H9 (cell line): ENCODE measurements around the gene FBXL16. TPM values are rescaled to one million over a fixed set of nuclear protein-coding genes. Genes with fewer than 3 reads are reported as not detected.

ENCODE experiments used
- DNase-seq: peaks from one replicate; pipeline ENCODE4 v3.0.0-alpha.2; 2017
- H2AFZ ChIP-seq: one replicate; pipeline ENCODE4 v1.6.1; 2013; ENCODE audit warnings: mild to moderate bottlenecking, low read length, control low read depth, moderate library complexity
- H2AK5ac ChIP-seq: 2 replicates; pipeline ENCODE4 v1.6.1; 2013; ENCODE audit warnings: low read length, control low read depth, mixed read lengths; ENCODE audit not compliant: insufficient read length
- H2BK120ac ChIP-seq: one replicate; pipeline ENCODE4 v1.6.1; 2013; ENCODE audit warnings: low read depth, mild to moderate bottlenecking, low read length, control low read depth, inconsistent platforms; ENCODE audit not compliant: poor library complexity, severe bottlenecking
- H2BK12ac ChIP-seq: 2 replicates; pipeline ENCODE4 v1.6.1; 2013; ENCODE audit warnings: low read length, control low read depth, mixed read lengths, low read depth; ENCODE audit not compliant: insufficient read length
- H2BK15ac ChIP-seq: 2 replicates; pipeline ENCODE4 v1.6.1; 2013; ENCODE audit warnings: low read depth, low read length, control low read depth
- H2BK20ac ChIP-seq: one replicate; pipeline ENCODE4 v1.6.1; 2013; ENCODE audit warnings: low read depth, mild to moderate bottlenecking, low read length, control low read depth, inconsistent platforms; ENCODE audit not compliant: poor library complexity, severe bottlenecking
- H2BK5ac ChIP-seq: 2 replicates; pipeline ENCODE4 v1.6.1; 2013; ENCODE audit warnings: low read length, control low read depth, mixed read lengths; ENCODE audit not compliant: insufficient read length
- H3K14ac ChIP-seq: 2 replicates; pipeline ENCODE4 v1.6.1; 2013; ENCODE audit warnings: low read length, control low read depth; ENCODE audit not compliant: insufficient read depth
- H3K18ac ChIP-seq: 2 replicates; pipeline ENCODE4 v1.6.1; 2013; ENCODE audit warnings: low read depth, mild to moderate bottlenecking, mixed read lengths, low read length, control low read depth; ENCODE audit not compliant: insufficient read length
- H3K23ac ChIP-seq: 2 replicates; pipeline ENCODE4 v1.6.1; 2013; ENCODE audit warnings: low read length, control low read depth, mixed read lengths, low read depth; ENCODE audit not compliant: insufficient read length
- H3K23me2 ChIP-seq: 2 replicates; pipeline ENCODE4 v1.6.1; 2013; ENCODE audit warnings: low read depth, mild to moderate bottlenecking, mixed read lengths, low read length, control low read depth; ENCODE audit not compliant: insufficient read length, poor library complexity, severe bottlenecking
- H3K27ac ChIP-seq: 2 replicates; pipeline ENCODE4 v1.5.1; 2013; ENCODE audit warnings: low read length, control low read depth, mixed read lengths, low read depth; ENCODE audit not compliant: insufficient read length
- H3K27me3 ChIP-seq: 2 replicates; pipeline ENCODE4 v1.6.1; 2013; ENCODE audit warnings: low read length, control low read depth, inconsistent platforms; ENCODE audit not compliant: insufficient read depth
- H3K4ac ChIP-seq: 2 replicates; pipeline ENCODE4 v1.6.1; 2013; ENCODE audit warnings: low read depth, mild to moderate bottlenecking, control low read depth, inconsistent platforms, low read length, moderate library complexity
- H3K4me1 ChIP-seq: 2 replicates; pipeline ENCODE4 v1.6.1; 2013; ENCODE audit warnings: low read length, control low read depth, inconsistent platforms; ENCODE audit not compliant: insufficient read depth
- H3K4me2 ChIP-seq: 2 replicates; pipeline ENCODE4 v1.6.1; 2013; ENCODE audit warnings: low read length, control low read depth, mixed read lengths; ENCODE audit not compliant: insufficient read length, insufficient read depth
- H3K56ac ChIP-seq: 2 replicates; pipeline ENCODE4 v1.6.1; 2013; ENCODE audit warnings: low read depth, mild to moderate bottlenecking, mixed read lengths, low read length, control low read depth; ENCODE audit not compliant: insufficient read length
- H3K79me1 ChIP-seq: 2 replicates; pipeline ENCODE4 v1.6.1; 2013; ENCODE audit warnings: low read depth, mild to moderate bottlenecking, moderate library complexity, low read length, control low read depth, inconsistent platforms; ENCODE audit not compliant: insufficient read depth, poor library complexity, severe bottlenecking
- H3K79me2 ChIP-seq: 2 replicates; pipeline ENCODE4 v1.6.1; 2013; ENCODE audit warnings: low read length, control low read depth, inconsistent platforms; ENCODE audit not compliant: insufficient read depth
- H3K9ac ChIP-seq: 2 replicates; pipeline ENCODE4 v1.6.1; 2013; ENCODE audit warnings: low read length, control low read depth, mixed read lengths; ENCODE audit not compliant: insufficient read length; ENCODE audit errors: extremely low read depth
- H3K9me3 ChIP-seq: one replicate; pipeline ENCODE4 v1.6.1; 2013; ENCODE audit warnings: low read depth, low read length, inconsistent platforms; ENCODE audit not compliant: control insufficient read depth
- H3T11ph ChIP-seq: one replicate; pipeline ENCODE4 v1.6.1; 2013; ENCODE audit warnings: mild to moderate bottlenecking, low read length, control low read depth, inconsistent platforms
- H4K20me1 ChIP-seq: one replicate; pipeline ENCODE4 v1.6.1; 2013; ENCODE audit not compliant: control insufficient read depth, insufficient read length, insufficient read depth
- H4K5ac ChIP-seq: 2 replicates; pipeline ENCODE4 v1.6.1; 2013; ENCODE audit warnings: low read depth, mild to moderate bottlenecking, mixed read lengths, low read length, control low read depth; ENCODE audit not compliant: insufficient read length
- H4K8ac ChIP-seq: replicated peaks from 2 replicates; pipeline ENCODE4 v1.6.1; 2013; ENCODE audit warnings: low read length, control low read depth, mixed read lengths, low read depth; ENCODE audit not compliant: insufficient read length
- H4K91ac ChIP-seq: 2 replicates; pipeline ENCODE4 v1.6.1; 2013; ENCODE audit warnings: low read depth, mild to moderate bottlenecking, moderate library complexity, mixed read lengths, low read length, control low read depth; ENCODE audit not compliant: insufficient read length
- H3K27ac Mint-ChIP-seq, 3 experiments: 2 replicates in 2 of 3; 3 replicates in 1 of 3; pipeline ENCODE4 v1.8.0; 2020 to 2021; ENCODE audit warnings: mixed read lengths in 3 of 3, mild to moderate bottlenecking in 1 of 3, moderate library complexity in 1 of 3
- H3K27me3 Mint-ChIP-seq: 2 replicates; pipeline ENCODE4 v1.8.0; 2021; ENCODE audit warnings: low read depth, mild to moderate bottlenecking, moderate library complexity, mixed read lengths
- H3K36me3 Mint-ChIP-seq, 3 experiments: 2 replicates in 2 of 3; 3 replicates in 1 of 3; pipeline ENCODE4 v1.8.0; 2020 to 2021; ENCODE audit warnings: low read depth in 3 of 3, mixed read lengths in 3 of 3; ENCODE audit not compliant: insufficient read depth in 1 of 3
- H3K4me1 Mint-ChIP-seq, 2 experiments: 2 replicates each; pipeline ENCODE4 v1.8.0; 2020; ENCODE audit warnings: mixed read lengths in 2 of 2
- H3K4me3 Mint-ChIP-seq, 2 experiments: 2 replicates in 1 of 2; 3 replicates in 1 of 2; pipeline ENCODE4 v1.8.0; 2020 to 2021; ENCODE audit warnings: mild to moderate bottlenecking in 2 of 2, mixed read lengths in 2 of 2, moderate library complexity in 1 of 2
- H3K9me3 Mint-ChIP-seq, 2 experiments: 2 replicates in 1 of 2; 3 replicates in 1 of 2; pipeline ENCODE4 v1.8.0; 2020; ENCODE audit warnings: mild to moderate bottlenecking in 2 of 2, mixed read lengths in 2 of 2, moderate library complexity in 1 of 2
- WGBS: extraction: QIAGEN DNeasy Blood & Tissue Kit; methylation state at CpG from one replicate; pipeline ENCODE4 v1.1.7; 2013; ENCODE audit warnings: missing lambda C conversion rate, low lambda C conversion rate, mixed read lengths; ENCODE audit not compliant: insufficient read length; ENCODE audit errors: extremely low coverage; 5-methylcytosine and 5-hydroxymethylcytosine counted together
- total RNA-seq: library from RNA; stranded (reverse); gene quantifications from 2 replicates; pipeline ENCODE4 v1.2.1, GENCODE V29; 2021
- TF ChIP-seq, protein P1 (sequence below): fragments of 200-600 bp; sonication (generic); conservative IDR thresholded peaks from 3 replicates; pipeline ENCODE4 v1.8.0; 2021; ENCODE audit warnings: antibody characterized with exemption, mild to moderate bottlenecking

Gene FBXL16
- total RNA-seq, 1 experiment from 2014 or later = 9.6 TPM

GRCh38 chr16:704047-704446, 1.6 kb downstream of the FBXL16 start:
- H3K27me3 Mint-ChIP-seq = peaks cover 88% of the 10 kb centered on the region

More at GRCh38 chr16:704047-704446, 1.6 kb downstream of the FBXL16 start:
- Mint-ChIP-seq H3K4me3 (no peak overlapping the region; a peak in 1 of 5 replicates), H3K27ac (no peak overlapping the region), H3K9me3 (peaks cover 0 to 2% of the 10 kb centered on the region in 2 experiments; a peak in 1 of 5 replicates), H3K4me1 (peaks cover 0 to 7% of the 10 kb centered on the region in 2 experiments; a peak in 1 of 4 replicates), H3K36me3 (peaks cover 0 to 3% (median 0%) of the 10 kb centered on the region in 3 experiments; a peak in 2 of 7 replicates)
- no peak overlapping the region for H4K5ac ChIP-seq
- H4K20me1 ChIP-seq = no peaks in the 10 kb centered on the region
- H2BK12ac ChIP-seq = no peak overlapping the region
- peaks cover 59% of the 10 kb centered on the region for H3K27me3 ChIP-seq
- H3K23ac ChIP-seq = no peak overlapping the region
- H3K9ac ChIP-seq = no peak overlapping the region
- WGBS = no CpG with 5 or more reads among the region's 7 CpGs
- no peak overlapping the region for H3K56ac ChIP-seq
- H3K79me1 ChIP-seq = no peaks in the 10 kb centered on the region
- DNase-seq = no peak
- no peaks in the 10 kb centered on the region for H3K79me2 ChIP-seq
- H2BK120ac ChIP-seq = no peak overlapping the region
- no peak overlapping the region for H2AK5ac ChIP-seq
- H3K27ac ChIP-seq = no peak overlapping the region
- no peak overlapping the region for H2BK15ac ChIP-seq
- H4K91ac ChIP-seq = no peak overlapping the region
- no peak overlapping the region for H3T11ph ChIP-seq
- no peaks in the 10 kb centered on the region for H3K9me3 ChIP-seq
- H2BK5ac ChIP-seq = no peak overlapping the region
- H3K14ac ChIP-seq = no peak overlapping the region
- H4K8ac ChIP-seq = no peak overlapping the region
- peaks cover 4% of the 10 kb centered on the region for H3K23me2 ChIP-seq
- no peak overlapping the region for H3K18ac ChIP-seq
- H3K4me1 ChIP-seq = no peaks in the 10 kb centered on the region
- no peak overlapping the region for H3K4me2 ChIP-seq
- no peak overlapping the region for H2AFZ ChIP-seq
- H2BK20ac ChIP-seq = no peak overlapping the region
- no peak overlapping the region for H3K4ac ChIP-seq
- TF ChIP-seq, protein P1, sequence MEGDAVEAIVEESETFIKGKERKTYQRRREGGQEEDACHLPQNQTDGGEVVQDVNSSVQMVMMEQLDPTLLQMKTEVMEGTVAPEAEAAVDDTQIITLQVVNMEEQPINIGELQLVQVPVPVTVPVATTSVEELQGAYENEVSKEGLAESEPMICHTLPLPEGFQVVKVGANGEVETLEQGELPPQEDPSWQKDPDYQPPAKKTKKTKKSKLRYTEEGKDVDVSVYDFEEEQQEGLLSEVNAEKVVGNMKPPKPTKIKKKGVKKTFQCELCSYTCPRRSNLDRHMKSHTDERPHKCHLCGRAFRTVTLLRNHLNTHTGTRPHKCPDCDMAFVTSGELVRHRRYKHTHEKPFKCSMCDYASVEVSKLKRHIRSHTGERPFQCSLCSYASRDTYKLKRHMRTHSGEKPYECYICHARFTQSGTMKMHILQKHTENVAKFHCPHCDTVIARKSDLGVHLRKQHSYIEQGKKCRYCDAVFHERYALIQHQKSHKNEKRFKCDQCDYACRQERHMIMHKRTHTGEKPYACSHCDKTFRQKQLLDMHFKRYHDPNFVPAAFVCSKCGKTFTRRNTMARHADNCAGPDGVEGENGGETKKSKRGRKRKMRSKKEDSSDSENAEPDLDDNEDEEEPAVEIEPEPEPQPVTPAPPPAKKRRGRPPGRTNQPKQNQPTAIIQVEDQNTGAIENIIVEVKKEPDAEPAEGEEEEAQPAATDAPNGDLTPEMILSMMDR = no peak
